ENCODE results near the gene TTC39A.
A peak's percentile ranks its signal among the peaks of the same experiment; 100 is the strongest.

The TTC39A gene

DNA sequence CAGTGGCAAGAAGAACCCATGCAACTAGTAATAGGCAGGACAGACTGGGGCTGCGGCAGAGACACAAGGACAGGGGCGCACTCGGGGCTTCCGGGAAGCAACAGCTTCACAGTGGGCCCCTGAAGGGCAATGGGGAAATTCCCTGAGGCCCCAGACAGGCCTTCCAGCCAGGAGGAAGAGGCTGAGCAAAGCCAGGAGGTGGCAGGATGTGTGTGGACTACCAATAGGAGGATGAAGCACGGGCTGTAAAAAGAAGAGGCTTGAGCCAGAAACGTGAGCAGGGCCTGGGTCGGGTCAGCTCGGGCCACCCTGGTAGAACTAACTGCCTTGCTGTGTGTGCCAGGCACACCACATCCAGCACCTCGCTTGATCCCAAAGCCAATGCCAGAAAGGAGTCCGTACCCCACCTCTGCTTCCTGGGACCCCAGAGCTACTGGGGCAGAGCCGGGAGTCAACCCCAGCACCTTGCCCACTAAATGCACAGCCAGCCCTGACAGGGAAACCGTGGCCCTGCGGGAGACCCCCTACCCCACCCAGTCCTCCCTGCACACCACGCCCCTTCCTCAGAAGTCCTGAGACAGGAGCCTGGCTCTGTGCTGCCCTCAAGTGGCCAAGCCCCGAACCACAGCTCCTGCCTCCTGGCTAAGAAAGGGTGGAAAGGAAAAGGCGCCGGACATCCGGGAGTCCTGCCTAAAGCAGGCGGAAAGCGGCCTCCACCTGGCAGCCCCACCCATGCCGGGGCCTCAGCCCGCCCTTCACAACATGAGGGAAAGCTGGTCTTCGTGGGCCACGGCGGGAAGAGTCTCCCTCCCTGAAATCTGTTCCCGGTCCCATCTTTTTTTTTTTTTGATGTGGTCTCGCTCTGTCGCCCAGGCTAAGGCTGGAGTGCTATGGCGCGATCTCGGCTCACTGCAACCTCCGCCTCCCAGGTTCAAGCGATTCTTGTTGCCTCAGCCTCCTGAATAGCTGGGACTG, 33.7 kb downstream of the TTC39A start:
- DNase-seq = peak; percentile 77 to 83 (median 79)

DNA sequence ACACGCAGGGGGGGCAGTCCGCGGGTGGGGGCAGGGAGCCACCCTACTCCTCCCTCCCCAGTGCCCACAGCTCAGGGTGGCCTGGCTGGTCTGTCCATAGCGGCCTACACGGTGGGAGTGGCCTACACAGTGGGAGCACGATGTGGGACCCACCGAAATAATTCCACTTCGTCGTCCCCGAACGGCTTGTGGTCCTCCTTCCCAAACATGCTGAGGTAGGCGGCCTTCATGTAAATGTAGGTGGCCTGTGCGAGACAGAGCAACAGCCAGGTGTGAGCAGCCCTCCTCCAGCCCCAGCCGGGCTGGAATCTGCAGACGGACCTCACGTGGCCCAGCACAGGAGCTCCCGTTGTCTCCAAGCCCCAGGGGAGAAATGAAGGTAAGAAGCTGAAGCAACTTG, 34.4 kb downstream of the TTC39A start:
- no peak for DNase-seq

DNA sequence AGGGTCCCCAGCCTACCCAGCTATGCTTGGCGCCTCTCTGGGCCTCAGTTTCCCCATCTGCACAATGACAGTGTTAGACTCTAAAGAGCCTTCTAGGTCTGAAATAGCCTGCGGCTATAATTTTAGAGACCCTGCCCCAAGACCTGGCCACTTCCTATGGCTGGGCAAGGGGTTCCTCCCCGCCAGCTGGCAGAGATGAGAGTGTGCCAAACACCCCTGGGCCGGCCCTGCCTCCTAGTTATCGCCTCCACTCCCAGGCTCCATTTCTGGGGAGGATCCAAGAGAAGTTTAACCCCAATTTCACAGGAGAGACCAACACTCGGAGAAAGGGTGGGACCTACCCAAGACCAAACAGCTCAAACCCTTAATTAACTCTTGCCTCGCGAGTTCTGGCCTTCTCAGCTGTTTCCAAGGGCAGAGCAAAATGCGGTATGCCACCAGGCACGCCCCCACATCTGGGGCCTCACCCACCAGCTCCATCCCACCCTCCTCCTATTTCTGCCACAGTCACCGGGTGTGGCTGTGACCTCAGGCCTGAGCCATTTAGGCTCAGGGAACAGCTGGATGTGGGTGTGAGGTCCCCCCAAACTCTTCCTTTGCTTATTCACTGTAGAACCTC, 35.7 kb downstream of the TTC39A start:
- no peak for DNase-seq

DNA sequence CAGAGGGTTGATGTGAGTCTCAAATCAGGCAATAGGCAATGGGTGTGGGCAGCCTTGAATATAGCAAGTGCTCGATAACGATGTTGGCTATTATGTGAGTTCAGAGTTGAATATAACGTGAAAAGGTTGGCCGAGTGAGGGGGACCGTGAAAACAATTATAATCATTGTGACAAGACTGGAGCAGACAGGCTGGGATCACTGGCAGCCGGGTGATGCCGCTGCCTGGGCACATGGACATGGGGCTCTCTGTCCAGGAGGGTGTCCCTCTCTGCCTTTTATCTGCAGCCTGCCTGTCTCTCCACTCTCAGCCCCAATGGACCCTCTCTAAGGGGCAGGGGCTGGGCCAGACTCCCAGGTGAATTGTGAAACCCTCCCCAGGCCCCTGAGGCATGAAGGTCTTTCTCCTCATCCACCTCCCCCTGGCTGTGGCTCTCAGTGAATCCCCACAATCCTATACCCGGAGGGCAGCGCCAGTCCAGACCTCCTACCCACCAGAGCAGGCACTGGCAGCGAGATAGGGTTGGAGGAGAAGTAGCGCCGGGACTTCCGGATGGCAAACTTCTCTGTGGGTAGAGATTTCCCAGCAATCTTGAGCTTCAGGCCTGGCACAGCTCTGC, 36.4 kb downstream of the TTC39A start:
- DNase-seq = no peak

DNA sequence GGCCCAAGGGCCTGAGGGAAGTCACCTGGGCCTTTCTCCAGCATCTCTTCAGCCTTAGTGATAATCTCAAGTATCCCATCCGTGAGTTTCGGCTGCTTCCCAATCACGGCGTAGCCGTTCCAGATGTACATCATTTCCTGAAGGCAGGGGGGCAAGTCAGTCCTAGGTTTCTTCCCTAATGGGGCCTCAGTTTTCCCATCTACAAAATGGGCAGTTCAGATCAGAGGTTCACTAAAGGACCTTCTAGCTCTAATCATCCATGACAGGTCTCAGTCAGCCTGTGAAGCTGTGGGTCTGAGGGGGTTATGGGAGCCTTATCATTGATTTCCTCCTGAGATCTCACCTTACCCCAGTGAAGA, 39.9 kb downstream of the TTC39A start:
- no peak for DNase-seq

GRCh38 chr1:51289676-51290488, 40.5 kb downstream of the TTC39A start:
- no peak for DNase-seq

DNA sequence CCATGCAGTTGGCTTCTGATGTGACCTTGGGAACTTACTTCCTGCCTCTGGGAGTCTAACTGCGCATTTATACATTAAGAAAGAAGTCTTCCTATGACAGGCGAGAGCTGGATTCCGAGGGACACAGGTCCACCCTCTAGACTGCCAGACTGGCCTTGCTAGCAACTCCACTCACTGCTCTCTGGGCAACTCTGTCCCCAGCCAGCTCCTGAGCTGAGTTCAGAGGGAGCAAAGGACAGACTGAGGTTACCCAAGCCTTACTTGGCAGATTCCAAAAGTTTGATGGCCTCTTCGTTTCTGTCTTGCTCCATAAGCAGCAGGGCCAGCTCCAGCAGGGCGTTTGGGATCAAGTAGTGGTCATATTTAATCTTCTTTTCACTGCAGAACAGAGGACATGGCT, 41.8 kb downstream of the TTC39A start:
- DNase-seq = no peak

GRCh38 chr1:51287966-51288365, 42.4 kb downstream of the TTC39A start:
- DNase-seq = no peak

GRCh38 chr1:51285055-51285454, 45.3 kb downstream of the TTC39A start:
- no peak for DNase-seq

GRCh38 chr1:51284487-51284954, 45.8 kb downstream of the TTC39A start:
- DNase-seq = no peak

- no peak for DNase-seq
These were observed 46.4 kb downstream of the TTC39A start for GRCh38 chr1:51283979-51284378.

- no peak for DNase-seq
These were observed 47.8 kb downstream of the TTC39A start for GRCh38 chr1:51282605-51283004.

GRCh38 chr1:51281807-51282206, 48.6 kb downstream of the TTC39A start:
- DNase-seq = no peak

DNA sequence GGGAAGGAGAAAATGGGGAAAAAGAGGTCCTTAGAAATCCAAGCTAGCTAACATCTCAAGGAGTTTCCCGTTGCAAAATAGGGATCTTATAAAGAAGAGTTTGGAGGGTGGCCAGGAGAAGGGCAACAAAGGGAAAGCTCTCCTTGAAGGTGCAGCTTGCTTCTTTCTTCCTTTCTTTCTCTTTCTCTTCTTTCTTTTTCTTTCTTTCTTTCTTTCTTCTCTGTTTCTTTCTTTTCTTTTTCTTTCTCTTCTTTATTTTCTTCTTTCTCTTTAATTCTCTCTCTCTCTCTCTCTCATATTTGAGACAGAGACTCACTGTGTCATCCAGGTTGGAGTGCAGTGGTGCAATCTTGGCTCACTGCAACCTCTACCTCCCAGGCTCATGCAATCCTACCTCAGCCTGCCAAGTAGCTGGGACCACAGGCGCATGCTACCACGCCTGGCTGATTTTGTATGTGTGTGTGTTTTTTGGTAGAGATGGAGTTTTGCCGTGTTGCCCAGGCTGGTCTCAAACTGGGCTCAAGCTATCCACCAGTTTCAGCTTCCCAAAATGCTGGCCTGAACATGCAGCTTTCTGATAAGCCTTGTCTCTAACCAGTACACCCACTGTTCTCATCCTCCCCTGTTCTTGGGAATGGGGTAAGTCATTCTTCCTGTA, 49.9 kb downstream of the TTC39A start:
- no peak for DNase-seq

DNA sequence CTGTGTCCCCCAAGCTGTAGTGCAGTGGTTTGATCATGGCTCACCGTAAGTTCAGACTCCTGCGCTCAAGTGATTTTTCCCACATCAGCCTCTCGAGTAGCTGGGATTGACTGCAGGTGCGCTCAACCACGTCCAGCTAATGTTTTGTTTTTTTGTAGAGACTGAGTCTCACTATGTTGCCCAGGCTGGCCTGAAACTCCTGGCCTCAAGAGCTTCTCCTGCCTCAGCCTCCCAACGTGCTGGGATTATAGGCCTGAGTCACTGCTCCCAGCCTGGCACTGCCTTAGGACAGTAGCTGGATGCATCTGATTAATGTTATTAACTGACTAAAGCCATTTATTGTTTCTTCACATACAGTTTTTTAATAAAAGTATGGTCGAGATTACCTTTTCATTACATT, 54.1 kb downstream of the TTC39A start:
- no peak for DNase-seq

DNA sequence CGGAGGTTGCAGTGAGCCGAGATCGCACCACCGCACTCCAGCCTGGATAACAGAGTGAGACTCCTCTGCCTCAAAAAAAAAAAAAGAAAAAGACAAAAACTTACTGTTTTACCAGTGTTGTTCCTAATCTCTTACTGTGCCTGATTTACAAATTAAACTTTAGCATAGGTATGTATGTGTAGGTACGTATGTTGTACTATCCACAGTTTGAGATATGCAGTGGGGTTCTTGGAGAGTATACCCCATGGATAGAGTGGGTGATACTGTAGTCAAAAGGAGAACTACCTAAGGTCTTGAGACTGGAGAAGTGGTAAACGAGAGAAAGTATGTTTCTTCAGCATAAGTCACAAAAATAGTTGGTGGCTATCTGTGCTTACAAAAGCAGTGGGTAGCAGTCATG, 55.7 kb downstream of the TTC39A start:
- peak in 1 of 3 donors; percentile 7 for DNase-seq

- DNase-seq = no peak
These were observed 57.4 kb downstream of the TTC39A start for GRCh38 chr1:51272916-51273315.

- DNase-seq = no peak
These were observed 59.6 kb downstream of the TTC39A start for GRCh38 chr1:51270751-51271150.

DNA sequence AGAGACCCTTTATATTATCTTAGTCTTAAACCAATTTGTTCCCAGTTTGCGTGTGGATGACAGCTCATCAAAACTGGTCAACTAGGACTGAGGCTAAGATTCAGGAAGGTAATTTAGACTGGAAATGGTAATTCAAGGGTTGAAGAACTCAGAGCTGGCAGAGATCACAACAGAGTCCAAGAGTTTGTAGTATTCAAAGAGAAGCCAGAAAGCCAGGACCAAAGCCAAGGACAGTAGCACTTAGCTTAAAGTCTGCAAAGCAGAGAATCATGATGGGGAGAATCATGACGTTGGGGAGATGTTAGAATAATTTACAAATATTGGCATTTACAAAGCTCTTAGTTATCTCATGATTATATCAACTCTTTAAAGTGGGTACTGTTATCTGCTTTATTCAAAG, 61.7 kb downstream of the TTC39A start:
- no peak for DNase-seq

DNA sequence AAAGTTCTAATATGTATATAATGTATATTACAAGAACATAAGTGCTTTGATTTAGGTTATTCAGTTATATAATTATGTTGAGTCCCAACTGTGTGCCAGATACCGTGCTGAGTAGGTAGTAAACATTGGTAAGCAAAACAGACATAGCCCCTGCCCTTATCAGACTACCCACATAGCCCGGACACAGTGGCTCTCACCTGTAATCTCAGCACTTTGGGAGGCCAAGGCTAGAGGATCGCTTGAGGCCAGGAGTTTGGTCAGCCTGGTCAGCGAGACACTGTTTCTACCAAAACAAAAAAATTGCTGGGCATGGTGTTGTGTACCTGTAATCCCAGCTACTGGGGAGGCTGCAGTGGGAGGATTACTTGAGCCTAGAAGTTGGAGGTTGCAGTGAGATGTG, 63.6 kb downstream of the TTC39A start:
- DNase-seq = no peak

GRCh38 chr1:51266181-51266580, 64.2 kb downstream of the TTC39A start:
- no peak for DNase-seq

- peak; percentile 7 to 37 (median 25) for DNase-seq
These were observed 64.7 kb downstream of the TTC39A start for GRCh38 chr1:51265618-51266017.
